ENCODE results near the gene PDIK1L.

The PDIK1L gene

GRCh38 chr1:26169198-26169554 is 57.6 kb downstream of the PDIK1L start:
- TF ChIP-seq CTCF (IDR thresholded peaks at IDR 0.05; ENCODE audit: insufficient read depth, missing control alignments), result no peak
- FAIRE-seq (no peak), DNase-seq (ENCODE audit: insufficient read length, low spot score) (no peak)

GRCh38 chr1:26169669-26170471 is 58.2 kb downstream of the PDIK1L start, which contains the start of gene ZNF593:
ZNF593 (plus strand) TSS chr1:26169908; CDS start chr1:26169984, 76 bp downstream.
- TF ChIP-seq CTCF (IDR thresholded peaks at IDR 0.05; ENCODE audit: insufficient read depth, missing control alignments), result peak; percentile 77
- FAIRE-seq (no peak), DNase-seq (ENCODE audit: insufficient read length, low spot score) (peak; percentile 83)

- FAIRE-seq, result no peak
- TF ChIP-seq CTCF (IDR thresholded peaks at IDR 0.05; ENCODE audit: insufficient read depth, missing control alignments), result no peak
- no peak for DNase-seq (ENCODE audit: insufficient read length, low spot score)
These were observed 58.8 kb downstream of the PDIK1L start for GRCh38 chr1:26170472-26170821.

- TF ChIP-seq CTCF (IDR thresholded peaks at IDR 0.05; ENCODE audit: insufficient read depth, missing control alignments), result no peak
- DNase-seq (ENCODE audit: insufficient read length, low spot score), result no peak
- FAIRE-seq, result no peak
These were observed 59.8 kb downstream of the PDIK1L start, which contains the start of gene ZNF593OS for GRCh38 chr1:26171084-26172072. ZNF593OS (minus strand) TSS chr1:26171832; CDS start chr1:26171661, 171 bp downstream.
